ENCODE measurements around the gene OCA2.

- TF ChIP-seq EZH2 (IDR thresholded peaks at IDR 0.05; ENCODE audit: insufficient read depth, poor library complexity, severe bottlenecking) = no peak
- TF ChIP-seq EZH2phosphoT487 (IDR thresholded peaks at IDR 0.05; ENCODE audit: insufficient read depth, low read depth) = no peak
These were observed 356.2 kb downstream of the OCA2 start for GRCh38 chr15:27742751-27743477.

Measured in GM23248 (cell line).